H1 (cell line): Measurements from ENCODE around the gene ADAM12. TPM values are rescaled to one million over a fixed set of nuclear protein-coding genes. Genes with fewer than 3 reads are reported as not detected.

Source experiments
- EP300 ChIP-seq, 2 experiments: IDR thresholded peaks; 1 replicate in 1 of 2; 2 replicates in 1 of 2; pipeline ENCODE4 v1.6.1; 2011 to 2012; ENCODE audit warnings: low read depth in 2 of 2, low read length in 2 of 2, mild to moderate bottlenecking in 2 of 2, borderline replicate concordance in 1 of 2, inconsistent platforms in 1 of 2, moderate library complexity in 1 of 2
- polyA plus RNA-seq, 7 experiments: library from polyadenylated mRNA; depleted of rRNA in 3 of 7; stranded (reverse) in 5 of 7; unstranded in 2 of 7; fragments of >200 nt in 5 of 7; fragments of 200-250 nt in 2 of 7; gene quantifications; 1 replicate in 5 of 7; 2 replicates in 1 of 7; 4 replicates in 1 of 7; pipeline versions ENCODE4 v1.2.1 to v1.2.3, GENCODE V29; 2011 to 2013; ENCODE audit warnings: missing spikeins in 2 of 7, mixed read lengths in 2 of 7
- total RNA-seq: library from RNA; stranded (reverse); fragmentation: NEBNext Ultra II Directional; extraction: Animal tissue kit (Norgen Biotek cat#: 25700); gene quantifications from 2 replicates; pipeline ENCODE4 v1.2.1, GENCODE V29; 2021

Gene ADAM12
- total and polyA plus RNA-seq, 2 of the 8 experiments (the other 6 are each of a cell fraction or from before 2014, with no cell fraction given): 0.07 to 0.17 TPM

- no peak for TF ChIP-seq EP300 (IDR thresholded peaks at IDR 0.05; ENCODE audit: borderline replicate concordance in 1 of 2, low read depth in 2 of 2, low read length in 2 of 2)
Observed at GRCh38 chr10:126278851-126279250, 109.4 kb downstream of the ADAM12 start (continued).
